Measurements from ENCODE around the gene SLC30A5.
"Not testable (repeated sequence)": the region's sequence is repeated elsewhere in the genome, so short reads cannot be mapped to it uniquely, and the experiment has no call there.

SLC30A5 gene

GRCh38 chr5:69093771-69094482 lies at the start of gene SLC30A5:
TSS of gene SLC30A5 (plus strand) at chr5:69094014. CDS start at chr5:69094256, 242 bp downstream.
- peak; percentile 91 to 95 for DNase-seq (ENCODE audit: low read depth in 2 of 2, low spot score in 1 of 2)

DNA sequence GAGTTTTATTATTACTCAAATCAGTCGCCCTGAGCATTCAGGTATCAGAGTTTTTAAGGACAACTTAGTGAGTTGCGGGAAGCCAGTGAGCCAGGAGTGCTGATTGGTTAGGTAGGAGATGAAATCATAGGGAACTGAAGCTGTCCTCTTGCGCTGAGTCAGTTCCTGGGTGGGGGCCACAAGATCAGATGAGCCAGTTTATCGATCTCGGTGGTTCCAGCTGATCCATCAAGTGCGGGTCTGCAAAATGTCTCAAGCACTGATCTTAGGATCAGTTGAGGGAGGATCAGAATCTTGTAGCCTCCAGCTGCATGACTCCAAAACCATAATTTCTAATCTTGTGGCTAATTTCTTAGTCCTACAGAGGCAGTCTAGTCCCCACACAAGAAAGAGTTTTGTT lies 48.6 kb upstream of the SLC30A5 start:
- DNase-seq (ENCODE audit: low read depth in 2 of 2, low spot score in 1 of 2) = not testable (repeated sequence)

GRCh38 chr5:69046375-69046957 lies 47.3 kb upstream of the SLC30A5 start:
- DNase-seq (ENCODE audit: low read depth in 2 of 2, low spot score in 1 of 2) = no peak

- DNase-seq (ENCODE audit: low read depth in 2 of 2, low spot score in 1 of 2) = no peak
These were observed 45.6 kb upstream of the SLC30A5 start for GRCh38 chr5:69048230-69048629.

DNA sequence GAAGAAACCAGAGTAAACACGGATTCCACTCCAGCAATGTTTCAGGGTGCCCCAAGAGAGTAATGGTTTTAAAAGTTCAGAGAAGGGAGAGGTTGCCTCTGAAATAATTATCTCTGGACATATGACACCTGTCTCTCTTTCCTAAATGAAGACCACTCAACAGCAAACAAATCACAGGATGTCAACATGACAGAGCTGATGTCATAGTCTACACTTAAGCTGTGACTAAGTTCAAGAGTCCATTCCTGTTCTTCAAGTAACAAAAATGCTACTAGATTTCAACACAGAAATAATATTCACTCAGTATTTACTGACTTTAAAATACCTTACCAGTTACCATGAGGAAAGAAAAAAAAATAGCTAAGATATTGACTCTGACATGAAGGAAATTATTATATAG lies 44.7 kb upstream of the SLC30A5 start:
- DNase-seq (ENCODE audit: low read depth in 2 of 2, low spot score in 1 of 2) = no peak

- no peak for DNase-seq (ENCODE audit: low read depth in 2 of 2, low spot score in 1 of 2)
These were observed 44.0 kb upstream of the SLC30A5 start for GRCh38 chr5:69049796-69050195.

- no peak for DNase-seq (ENCODE audit: low read depth in 2 of 2, low spot score in 1 of 2)
These were observed 43.6 kb upstream of the SLC30A5 start for GRCh38 chr5:69050214-69050613.

- DNase-seq (ENCODE audit: low read depth in 2 of 2, low spot score in 1 of 2) = no peak
These were observed 41.6 kb upstream of the SLC30A5 start for GRCh38 chr5:69052181-69052580.

GRCh38 chr5:69074664-69075521 lies 18.9 kb upstream of the SLC30A5 start:
- DNase-seq (ENCODE audit: low read depth in 2 of 2, low spot score in 1 of 2) = no peak

DNA sequence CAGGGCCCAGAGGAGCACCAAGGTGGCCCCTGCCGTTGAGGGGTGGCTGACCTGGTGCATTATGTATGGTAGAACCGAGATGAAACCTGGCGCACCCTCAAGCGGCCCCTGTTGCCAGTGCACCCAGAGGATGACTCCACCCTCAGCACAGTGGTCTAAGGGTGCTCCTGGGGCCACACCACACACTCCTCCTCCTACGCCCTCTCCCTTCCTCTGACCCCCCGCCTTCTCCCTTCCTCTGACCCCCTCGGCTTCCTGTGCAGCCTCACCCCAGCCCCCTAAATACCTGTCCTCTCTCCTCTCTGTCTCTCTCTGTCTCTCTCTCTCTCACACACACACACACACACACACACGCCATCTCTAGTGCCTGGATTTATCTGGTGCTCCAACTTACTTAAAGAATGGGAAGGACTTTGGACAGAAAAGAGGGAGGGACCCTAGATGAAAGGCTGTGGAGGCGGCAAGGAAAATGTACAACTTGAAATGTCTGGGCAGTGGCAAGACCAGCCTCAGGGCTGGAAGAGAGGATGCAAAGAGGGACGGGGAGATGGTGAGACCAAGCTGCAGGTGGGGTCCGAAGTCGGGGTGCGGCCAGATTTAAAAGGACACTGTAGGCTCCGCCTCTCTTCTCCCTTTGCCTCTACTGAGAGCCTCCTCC lies 18.2 kb upstream of the SLC30A5 start:
- no peak for DNase-seq (ENCODE audit: low read depth in 2 of 2, low spot score in 1 of 2)

GRCh38 chr5:69078921-69079540 lies 14.8 kb upstream of the SLC30A5 start:
- DNase-seq (ENCODE audit: low read depth in 2 of 2, low spot score in 1 of 2) = no peak

- no peak for DNase-seq (ENCODE audit: low read depth in 2 of 2, low spot score in 1 of 2)
These were observed 14.3 kb upstream of the SLC30A5 start for GRCh38 chr5:69079556-69079955.

GRCh38 chr5:69083412-69083811 lies 10.4 kb upstream of the SLC30A5 start:
- DNase-seq (ENCODE audit: low read depth in 2 of 2, low spot score in 1 of 2) = no peak

GRCh38 chr5:69084195-69084594 lies 9.6 kb upstream of the SLC30A5 start:
- no peak for DNase-seq (ENCODE audit: low read depth in 2 of 2, low spot score in 1 of 2)

DNA sequence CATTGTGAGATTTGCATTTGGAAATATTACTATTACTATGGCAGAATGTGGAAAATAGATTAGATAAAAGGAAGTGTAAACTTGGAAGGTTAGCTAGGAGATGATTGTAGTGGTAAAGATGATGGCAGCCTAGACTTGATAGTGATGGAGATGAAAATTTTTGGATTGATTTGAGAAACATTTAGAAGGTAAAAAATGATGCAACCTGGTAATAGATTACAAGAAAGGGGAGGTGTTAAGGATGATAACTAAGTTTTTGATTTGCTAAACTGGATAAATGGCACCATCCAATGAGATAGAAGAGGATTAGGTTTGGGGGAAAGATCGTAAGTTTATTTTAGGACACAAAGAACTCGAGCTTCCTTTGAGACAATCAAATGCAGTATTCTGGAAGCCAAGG lies 8.9 kb upstream of the SLC30A5 start:
- DNase-seq (ENCODE audit: low read depth in 2 of 2, low spot score in 1 of 2) = no peak

DNA sequence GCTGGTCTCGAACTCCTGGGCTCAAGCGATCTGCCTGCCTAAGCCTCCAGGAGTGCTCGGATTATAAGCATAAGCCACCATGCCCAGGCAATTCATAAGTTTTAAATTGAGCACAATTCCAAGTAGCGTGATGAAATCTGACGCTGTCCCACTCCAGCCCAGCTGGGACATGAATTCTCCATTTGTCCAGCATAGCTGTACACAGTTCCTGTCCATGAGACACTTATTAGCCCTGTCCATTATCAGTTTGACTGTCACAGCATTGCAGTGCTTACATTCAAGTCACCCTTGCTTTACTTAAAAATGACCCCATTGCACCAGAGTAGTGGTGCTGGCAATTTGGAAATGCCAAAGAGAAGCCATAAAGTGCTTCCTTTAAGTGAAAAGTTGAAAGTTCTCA lies 7.6 kb upstream of the SLC30A5 start:
- no peak for DNase-seq (ENCODE audit: low read depth in 2 of 2, low spot score in 1 of 2)

DNA sequence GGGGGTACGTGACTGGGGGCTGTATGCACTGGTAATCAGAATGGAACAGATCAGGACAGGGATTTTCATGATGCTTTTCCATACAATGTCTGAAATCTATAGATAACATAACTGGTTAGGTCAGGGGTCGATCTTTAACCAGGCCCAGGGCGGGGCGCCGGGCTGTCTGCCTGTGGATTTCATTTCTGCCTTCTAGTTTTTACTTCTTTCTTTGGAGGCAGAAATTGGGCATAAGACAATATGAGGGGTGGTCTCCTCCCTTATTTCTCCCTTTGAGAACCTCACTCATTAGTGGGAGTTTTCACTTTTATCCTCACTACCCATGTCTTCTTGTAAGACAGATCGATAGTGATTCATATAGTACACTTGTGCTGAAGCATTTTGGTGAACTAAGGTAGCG lies 5.8 kb upstream of the SLC30A5 start:
- not testable (repeated sequence) for DNase-seq (ENCODE audit: low read depth in 2 of 2, low spot score in 1 of 2)

DNA sequence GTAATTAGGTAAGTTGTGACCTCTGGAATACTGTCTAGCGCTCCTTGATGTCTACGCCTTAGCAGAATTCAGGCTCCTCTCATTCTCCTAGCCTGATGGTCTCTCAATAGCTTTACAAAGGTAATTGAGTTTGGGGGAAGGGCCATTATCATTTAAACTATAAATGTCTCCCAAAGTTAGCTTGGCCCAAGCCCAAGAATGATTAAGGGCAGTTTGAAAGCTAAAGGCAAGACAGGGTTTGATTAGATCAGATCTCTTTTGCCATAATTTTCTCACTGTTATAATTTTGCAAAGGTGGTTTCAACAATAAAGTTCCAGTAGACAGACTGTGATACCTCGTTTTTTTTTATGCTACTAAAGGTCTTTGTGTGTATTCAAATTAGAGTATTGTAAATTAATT lies 3.7 kb upstream of the SLC30A5 start:
- DNase-seq (ENCODE audit: low read depth in 2 of 2, low spot score in 1 of 2) = no peak

DNA sequence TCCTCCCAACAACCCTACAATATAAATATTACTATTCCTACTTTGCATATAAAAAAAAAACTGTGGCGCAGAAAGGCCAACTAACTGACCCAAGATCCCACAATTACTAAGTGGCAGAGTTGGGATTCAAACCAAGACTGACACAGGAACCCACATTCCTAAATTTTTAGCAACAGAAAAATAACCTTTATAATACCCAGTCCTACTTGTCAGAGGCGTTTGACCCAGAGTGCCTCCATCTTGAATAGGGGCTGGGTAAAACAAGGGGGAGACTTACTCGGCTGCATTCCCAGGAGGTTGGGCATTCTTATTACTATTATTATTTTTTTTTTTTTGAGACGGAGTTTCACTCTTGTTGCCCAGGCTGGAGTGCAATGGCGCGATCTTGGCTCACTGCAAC lies 2.0 kb upstream of the SLC30A5 start:
- no peak for DNase-seq (ENCODE audit: low read depth in 2 of 2, low spot score in 1 of 2)

DNA sequence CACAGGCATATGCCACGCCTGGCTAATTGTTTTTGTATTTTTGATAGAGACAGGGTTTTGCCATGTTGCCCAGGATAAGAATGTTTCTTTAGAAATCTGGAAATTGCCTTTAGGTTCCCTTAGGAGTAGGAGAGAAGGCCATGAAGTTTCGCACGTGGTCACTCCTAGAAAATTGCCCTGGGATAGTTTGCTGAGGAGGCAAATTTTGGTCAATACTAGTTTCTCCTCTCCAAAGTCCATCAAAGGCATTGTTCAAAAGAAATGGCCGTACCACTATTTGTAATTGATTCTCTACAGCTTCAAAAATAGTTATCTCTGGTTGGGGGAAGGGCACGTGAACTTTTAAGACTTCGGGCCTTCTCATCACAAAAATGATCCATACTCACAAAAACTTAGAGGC lies 845 bp upstream of the SLC30A5 start:
- DNase-seq (ENCODE audit: low read depth in 2 of 2, low spot score in 1 of 2) = no peak

DNA sequence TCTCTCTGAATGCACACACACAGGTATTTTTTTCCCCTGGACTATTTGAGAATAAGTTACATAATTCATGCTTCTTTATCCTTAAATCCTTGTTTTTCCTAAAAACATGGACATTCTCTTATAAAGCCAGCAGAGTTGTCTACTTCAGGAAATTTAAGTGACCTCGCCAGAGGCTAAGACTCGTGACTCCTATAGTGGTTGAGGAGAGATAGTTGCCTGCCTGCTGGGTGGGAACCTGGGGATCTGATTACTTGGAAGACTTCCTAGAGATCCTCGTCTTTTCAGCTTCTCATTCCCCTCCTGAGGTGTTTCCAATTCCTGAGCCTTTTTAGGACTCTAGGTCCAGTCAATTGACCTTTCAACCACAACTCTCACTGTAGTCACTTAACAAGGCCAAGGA lies 5.5 kb downstream of the SLC30A5 start:
- DNase-seq (ENCODE audit: low read depth in 2 of 2, low spot score in 1 of 2) = no peak

Data from stimulated activated CD8-positive, alpha-beta memory T cell treated with anti-CD3 and anti-CD28 coated beads, Interleukin-4, amount 100 ng/mL, for 1 hour (primary cell).